DND-41 (cell line): ENCODE measurements around the gene CENPK.

Source experiments
- ATAC-seq: fragments of 200-7000 bp; cut with Tn5 transposase; 3 replicates; pipeline ENCODE4 v1.9.1; 2021; ENCODE audit warnings: low read depth; ENCODE audit not compliant: insufficient read depth
- DNase-seq: peaks from one replicate; pipeline ENCODE4 v3.0.0-alpha.2; 2020
- H2AFZ ChIP-seq: 2 replicates; pipeline ENCODE4 v1.6.0; 2012; ENCODE audit warnings: low read depth, low read length
- H3K27ac ChIP-seq: 2 replicates; pipeline ENCODE4 v1.5.1; 2012; ENCODE audit warnings: low read length, inconsistent platforms
- H3K27me3 ChIP-seq: fragments of 200-600 bp; sonication (generic); 2 replicates; pipeline ENCODE4 v1.6.0; 2012; ENCODE audit warnings: low read length, mild to moderate bottlenecking, inconsistent platforms; ENCODE audit not compliant: insufficient read depth, poor library complexity
- H3K36me3 ChIP-seq: 2 replicates; pipeline ENCODE4 v1.5.1; 2012; ENCODE audit warnings: low read length, inconsistent platforms; ENCODE audit not compliant: insufficient read depth
- H3K4me1 ChIP-seq: 2 replicates; pipeline ENCODE4 v1.5.1; 2012; ENCODE audit warnings: mild to moderate bottlenecking, low read length; ENCODE audit not compliant: insufficient read depth
- H3K4me2 ChIP-seq: 2 replicates; pipeline ENCODE4 v1.6.0; 2012; ENCODE audit warnings: mild to moderate bottlenecking, moderate library complexity, low read length, inconsistent platforms; ENCODE audit not compliant: insufficient read depth
- H3K4me3 ChIP-seq, 2 experiments: fragments of 200-600 bp in 1 of 2; shearing (Covaris generic) in 1 of 2; 2 replicates each; pipeline ENCODE4 v1.5.1; 2012 to 2016; ENCODE audit warnings: inconsistent platforms in 2 of 2, low read length in 2 of 2, mild to moderate bottlenecking in 2 of 2, low read depth in 1 of 2, moderate library complexity in 1 of 2
- H3K79me2 ChIP-seq: 2 replicates; pipeline ENCODE4 v1.6.0; 2012; ENCODE audit warnings: low read length, inconsistent platforms; ENCODE audit not compliant: insufficient read depth
- H3K9ac ChIP-seq: 2 replicates; pipeline ENCODE4 v1.6.0; 2012; ENCODE audit warnings: low read depth, mild to moderate bottlenecking, inconsistent platforms, low read length, moderate library complexity
- H3K9me3 ChIP-seq: 2 replicates; pipeline ENCODE4 v1.5.1; 2012; ENCODE audit warnings: low read length, moderate library complexity, mild to moderate bottlenecking, inconsistent platforms; ENCODE audit not compliant: insufficient read depth, severe bottlenecking
- H4K20me1 ChIP-seq: 2 replicates; pipeline ENCODE4 v1.6.0; 2012; ENCODE audit warnings: low read length; ENCODE audit not compliant: insufficient read depth
- CTCF ChIP-seq: IDR thresholded peaks from 2 replicates; pipeline ENCODE4 v1.5.1; 2012; ENCODE audit warnings: borderline replicate concordance, low read length, moderate library complexity, mild to moderate bottlenecking; ENCODE audit not compliant: poor library complexity, severe bottlenecking; ENCODE audit errors: extremely low read depth
- EZH2 ChIP-seq: IDR thresholded peaks from 3 replicates; pipeline ENCODE4 v1.6.1; 2012; ENCODE audit warnings: borderline replicate concordance, low read depth, mild to moderate bottlenecking, moderate library complexity, low read length, inconsistent platforms; ENCODE audit not compliant: severe bottlenecking

Gene CENPK

GRCh38 chr5:65544473-65544872 lies 18.5 kb downstream of the CENPK start:
- H3K79me2 ChIP-seq: 0 out of 2 replicates have a peak, but pooled peaks cover 2% of the 10 kb centered on the region
- no peak overlapping the region for H3K27ac ChIP-seq
- peaks cover 86% of the 10 kb centered on the region for H3K36me3 ChIP-seq
- H3K9ac ChIP-seq: no peak overlapping the region
- H4K20me1 ChIP-seq: no peaks in the 10 kb centered on the region
- H2AFZ ChIP-seq: no peak overlapping the region
- TF ChIP-seq CTCF (no peak), EZH2 (no peak)
- no peak for DNase-seq
- no peak overlapping the region for H3K4me3 ChIP-seq
- no peak for ATAC-seq
- H3K27me3 ChIP-seq: no peaks in the 10 kb centered on the region
- H3K4me1 ChIP-seq: no peaks in the 10 kb centered on the region
- no peaks in the 10 kb centered on the region for H3K9me3 ChIP-seq
- H3K4me2 ChIP-seq: no peak overlapping the region

GRCh38 chr5:65539827-65540226 lies 23.1 kb downstream of the CENPK start:
- Histone ChIP-seq H3K4me1 (no peaks in the 10 kb centered on the region), H4K20me1 (no peaks in the 10 kb centered on the region), H3K9ac (no peak overlapping the region), H2AFZ (no peak overlapping the region), H3K27me3 (no peaks in the 10 kb centered on the region), H3K4me2 (no peak overlapping the region), H3K36me3 (peaks cover 90% of the 10 kb centered on the region), H3K9me3 (no peaks in the 10 kb centered on the region), H3K4me3 (no peak overlapping the region), H3K27ac (no peak overlapping the region), H3K79me2 (no peaks in the 10 kb centered on the region)
- TF ChIP-seq EZH2: no peak
- ATAC-seq: 0 out of 3 replicates have a peak, but pooled peaks have one; percentile 21
- DNase-seq: no peak

- H4K20me1 ChIP-seq: no peaks in the 10 kb centered on the region
- H3K27me3 ChIP-seq: no peaks in the 10 kb centered on the region
- no peak overlapping the region for H2AFZ ChIP-seq
- H3K9ac ChIP-seq: no peak overlapping the region
- peaks cover 59% of the 10 kb centered on the region for H3K36me3 ChIP-seq
- no peak for DNase-seq
- no peaks in the 10 kb centered on the region for H3K79me2 ChIP-seq
- no peak for TF ChIP-seq EZH2
- no peak for TF ChIP-seq CTCF
- ATAC-seq: no peak
- H3K4me1 ChIP-seq: no peaks in the 10 kb centered on the region
- no peak overlapping the region for H3K27ac ChIP-seq
- no peak overlapping the region for H3K4me3 ChIP-seq
- no peak overlapping the region for H3K4me2 ChIP-seq
- H3K9me3 ChIP-seq: no peaks in the 10 kb centered on the region
These were observed 27.4 kb downstream of the CENPK start for GRCh38 chr5:65535529-65535987.

- H3K9ac ChIP-seq: no peak overlapping the region
- no peaks in the 10 kb centered on the region for H3K79me2 ChIP-seq
- H3K4me3 ChIP-seq: no peak overlapping the region
- DNase-seq (no peak), ATAC-seq (no peak)
- TF ChIP-seq CTCF (no peak), EZH2 (no peak)
- H4K20me1 ChIP-seq: no peaks in the 10 kb centered on the region
- H3K9me3 ChIP-seq: no peaks in the 10 kb centered on the region
- no peak overlapping the region for H3K27ac ChIP-seq
- no peak overlapping the region for H3K4me2 ChIP-seq
- H2AFZ ChIP-seq: no peak overlapping the region
- H3K4me1 ChIP-seq: no peaks in the 10 kb centered on the region
- H3K36me3 ChIP-seq: peaks cover 51% of the 10 kb centered on the region
- H3K27me3 ChIP-seq: no peaks in the 10 kb centered on the region
These were observed 32.1 kb downstream of the CENPK start for GRCh38 chr5:65530904-65531303.
